SIG-M5 treated with dmso at 0.1 percent for 504 hours (cell line): ENCODE data around the gene RASSF8.

Experiments
- DNase-seq: peaks from one replicate; lab custom pipeline; 2025; ENCODE audit not compliant: unreplicated experiment; lab: John Stamatoyannopoulos, UW

RASSF8 gene

GRCh38 chr12:26100666-26101349, 142.3 kb downstream of the RASSF8 start:
- DNase-seq: peak; percentile 90

- DNase-seq: peak; percentile 68
Observed at GRCh38 chr12:26101350-26101734, 142.9 kb downstream of the RASSF8 start.

- DNase-seq: peak; percentile 76
Observed at GRCh38 chr12:26101763-26102162, 143.3 kb downstream of the RASSF8 start.

- DNase-seq: no peak
Observed at GRCh38 chr12:26102953-26103352, 144.5 kb downstream of the RASSF8 start.

- DNase-seq: no peak
Observed at GRCh38 chr12:26106347-26106746, 147.9 kb downstream of the RASSF8 start.

GRCh38 chr12:26108915-26109314, 150.4 kb downstream of the RASSF8 start:
- DNase-seq: no peak

GRCh38 chr12:26109343-26109881, 150.9 kb downstream of the RASSF8 start:
- no peak for DNase-seq

- DNase-seq: no peak
Observed at GRCh38 chr12:26112232-26112631, 153.8 kb downstream of the RASSF8 start.

- DNase-seq: no peak
Observed at GRCh38 chr12:26112703-26113147, 154.2 kb downstream of the RASSF8 start.

- no peak for DNase-seq
Observed at GRCh38 chr12:26113181-26113654, 154.7 kb downstream of the RASSF8 start.

GRCh38 chr12:26113853-26114719, 155.6 kb downstream of the RASSF8 start:
- DNase-seq: peak; percentile 73

GRCh38 chr12:26114720-26115401, 156.4 kb downstream of the RASSF8 start:
- DNase-seq: no peak

GRCh38 chr12:26116829-26117715, 158.6 kb downstream of the RASSF8 start:
- no peak for DNase-seq

GRCh38 chr12:26118308-26118707, 159.8 kb downstream of the RASSF8 start:
- DNase-seq: peak; percentile 19

GRCh38 chr12:26119391-26119989, 161.0 kb downstream of the RASSF8 start:
- DNase-seq: peak; percentile 60

- DNase-seq: no peak
Observed at GRCh38 chr12:26120561-26121274, 162.2 kb downstream of the RASSF8 start.

GRCh38 chr12:26121323-26122060, 163.0 kb downstream of the RASSF8 start:
- DNase-seq: no peak

GRCh38 chr12:26122061-26122680, 163.7 kb downstream of the RASSF8 start:
- peak; percentile 46 for DNase-seq
